ENCODE results near the gene HSPH1.

HSPH1 gene

GRCh38 chr13:31134039-31134711 is 27.5 kb downstream of the HSPH1 start:
- Histone ChIP-seq H3K4me3 (ENCODE audit: low read depth, low read length) (no peak overlapping the region), H3K27ac (no peak overlapping the region), H3K36me3 (replicated peaks) (peaks cover 31% of the 10 kb centered on the region), H3K27me3 (replicated peaks) (no peaks in the 10 kb centered on the region)
- in situ Hi-C loops (cut with HindIII; ENCODE audit: low pct_ligation_motif_present, low sequenced_read_pairs): no loop called here
- no peak for TF ChIP-seq CTCF (IDR thresholded peaks at IDR 0.05; ENCODE audit: low read depth, low read length, missing control alignments)
- DNase-seq: no peak

- no peaks in the 10 kb centered on the region for H3K27me3 ChIP-seq (replicated peaks)
- H3K27ac ChIP-seq: no peak overlapping the region
- TF ChIP-seq CTCF (IDR thresholded peaks at IDR 0.05; ENCODE audit: low read depth, low read length, missing control alignments): no peak
- in situ Hi-C loops (cut with HindIII; ENCODE audit: low pct_ligation_motif_present, low sequenced_read_pairs): no loop called here
- no peak for DNase-seq
- H3K4me3 ChIP-seq (ENCODE audit: low read depth, low read length): no peak overlapping the region
- peaks cover 26% of the 10 kb centered on the region for H3K36me3 ChIP-seq (replicated peaks)
Measured at GRCh38 chr13:31133621-31134020, 28.1 kb downstream of the HSPH1 start.

GRCh38 chr13:31131470-31131961 is 30.2 kb downstream of the HSPH1 start:
- Histone ChIP-seq H3K27me3 (replicated peaks) (no peaks in the 10 kb centered on the region), H3K27ac (no peak overlapping the region), H3K4me3 (ENCODE audit: low read depth, low read length) (no peak overlapping the region), H3K36me3 (replicated peaks) (peaks cover 10% of the 10 kb centered on the region)
- DNase-seq: no peak
- TF ChIP-seq CTCF (IDR thresholded peaks at IDR 0.05; ENCODE audit: low read depth, low read length, missing control alignments): no peak
- in situ Hi-C loops (cut with HindIII; ENCODE audit: low pct_ligation_motif_present, low sequenced_read_pairs): no loop called here

GRCh38 chr13:31129419-31129818 is 32.3 kb downstream of the HSPH1 start:
- DNase-seq: no peak
- H3K4me3 ChIP-seq (ENCODE audit: low read depth, low read length): no peak overlapping the region
- in situ Hi-C loops (cut with HindIII; ENCODE audit: low pct_ligation_motif_present, low sequenced_read_pairs): no loop called here
- no peaks in the 10 kb centered on the region for H3K36me3 ChIP-seq (replicated peaks)
- no peak overlapping the region for H3K27ac ChIP-seq
- TF ChIP-seq CTCF (IDR thresholded peaks at IDR 0.05; ENCODE audit: low read depth, low read length, missing control alignments): no peak
- peaks cover 6% of the 10 kb centered on the region for H3K27me3 ChIP-seq (replicated peaks)

- no peak for TF ChIP-seq CTCF (IDR thresholded peaks at IDR 0.05; ENCODE audit: low read depth, low read length, missing control alignments)
Measured at GRCh38 chr13:31124204-31124603, 37.5 kb downstream of the HSPH1 start.

More at GRCh38 chr13:31124204-31124603, 37.5 kb downstream of the HSPH1 start:
- H3K27me3 ChIP-seq (replicated peaks): peaks cover 8% of the 10 kb centered on the region
- in situ Hi-C loops (cut with HindIII; ENCODE audit: low pct_ligation_motif_present, low sequenced_read_pairs): no loop called here
- H3K27ac ChIP-seq: no peak overlapping the region
- H3K36me3 ChIP-seq (replicated peaks): no peaks in the 10 kb centered on the region
- no peak for DNase-seq
- no peak overlapping the region for H3K4me3 ChIP-seq (ENCODE audit: low read depth, low read length)
